DOHH2 (cell line): ENCODE results near the gene EVC.

Experiments
- H3F3A ChIP-seq: fragments of 200-600 bp; sonication (generic), shearing (Covaris generic); 2 replicates; pipeline ENCODE4 v1.6.0; 2016; ENCODE audit warnings: antibody characterized with exemption, mild to moderate bottlenecking; ENCODE audit not compliant: control insufficient read depth, insufficient read depth
- H3K27ac ChIP-seq: fragments of 200-600 bp; sonication (generic); 2 replicates; pipeline ENCODE4 v1.5.1; 2014; ENCODE audit warnings: low read depth, mild to moderate bottlenecking, low read length, moderate library complexity
- H3K27me3 ChIP-seq: fragments of 200-600 bp; sonication (generic); 2 replicates; pipeline ENCODE4 v1.6.1; 2014; ENCODE audit warnings: mild to moderate bottlenecking, low read length, mixed read lengths; ENCODE audit not compliant: control insufficient read depth
- H3K36me3 ChIP-seq: fragments of 200-600 bp; sonication (generic); 2 replicates; pipeline ENCODE4 v1.6.1; 2014; ENCODE audit warnings: mild to moderate bottlenecking, low read length, moderate library complexity, mixed read lengths; ENCODE audit not compliant: control insufficient read depth
- H3K4me1 ChIP-seq: fragments of 200-600 bp; sonication (generic); 2 replicates; pipeline ENCODE4 v1.6.1; 2014; ENCODE audit warnings: mild to moderate bottlenecking, low read length, mixed read lengths; ENCODE audit not compliant: control insufficient read depth
- H3K4me2 ChIP-seq: fragments of 200-600 bp; sonication (generic); 2 replicates; pipeline ENCODE4 v1.6.0; 2014; ENCODE audit warnings: mild to moderate bottlenecking, low read length, moderate library complexity
- H3K4me3 ChIP-seq: fragments of 200-600 bp; sonication (generic); 2 replicates; pipeline ENCODE4 v1.5.1; 2014; ENCODE audit warnings: mild to moderate bottlenecking, low read length, mixed read lengths
- H3K79me2 ChIP-seq: fragments of 200-600 bp; sonication (generic); 2 replicates; pipeline ENCODE4 v1.6.1; 2014; ENCODE audit warnings: mild to moderate bottlenecking, low read length, mixed read lengths; ENCODE audit not compliant: control insufficient read depth
- H3K9me2 ChIP-seq: fragments of 200-600 bp; sonication (generic); replicated peaks from 2 replicates; pipeline ENCODE4 v1.6.1; 2014; ENCODE audit warnings: mild to moderate bottlenecking, low read length, mixed read lengths; ENCODE audit not compliant: control insufficient read depth
- H3K9me3 ChIP-seq: fragments of 200-600 bp; sonication (generic); 2 replicates; pipeline ENCODE4 v1.6.1; 2014; ENCODE audit warnings: antibody characterized with exemption, low read length, mixed read lengths; ENCODE audit not compliant: control insufficient read depth, insufficient read depth
- H4K20me1 ChIP-seq: fragments of 200-600 bp; sonication (generic); 2 replicates; pipeline ENCODE4 v1.6.0; 2014; ENCODE audit warnings: low read depth, mild to moderate bottlenecking, antibody characterized with exemption, low read length, moderate library complexity; ENCODE audit not compliant: control insufficient read depth, insufficient read depth
- EZH2phosphoT487 ChIP-seq: fragments of 200-600 bp; sonication (generic); IDR thresholded peaks from 2 replicates; pipeline ENCODE4 v1.6.1; 2017; ENCODE audit warnings: borderline replicate concordance, mild to moderate bottlenecking, antibody characterized with exemption, low read length, moderate library complexity, mixed read lengths
- TF ChIP-seq, protein P1 (sequence below): fragments of 200-600 bp; sonication (generic); IDR thresholded peaks from one replicate; pipeline ENCODE4 v1.5.1; 2014; ENCODE audit warnings: antibody characterized with exemption, mild to moderate bottlenecking, low read depth, low read length; ENCODE audit not compliant: poor library complexity, severe bottlenecking

The EVC gene

DNA sequence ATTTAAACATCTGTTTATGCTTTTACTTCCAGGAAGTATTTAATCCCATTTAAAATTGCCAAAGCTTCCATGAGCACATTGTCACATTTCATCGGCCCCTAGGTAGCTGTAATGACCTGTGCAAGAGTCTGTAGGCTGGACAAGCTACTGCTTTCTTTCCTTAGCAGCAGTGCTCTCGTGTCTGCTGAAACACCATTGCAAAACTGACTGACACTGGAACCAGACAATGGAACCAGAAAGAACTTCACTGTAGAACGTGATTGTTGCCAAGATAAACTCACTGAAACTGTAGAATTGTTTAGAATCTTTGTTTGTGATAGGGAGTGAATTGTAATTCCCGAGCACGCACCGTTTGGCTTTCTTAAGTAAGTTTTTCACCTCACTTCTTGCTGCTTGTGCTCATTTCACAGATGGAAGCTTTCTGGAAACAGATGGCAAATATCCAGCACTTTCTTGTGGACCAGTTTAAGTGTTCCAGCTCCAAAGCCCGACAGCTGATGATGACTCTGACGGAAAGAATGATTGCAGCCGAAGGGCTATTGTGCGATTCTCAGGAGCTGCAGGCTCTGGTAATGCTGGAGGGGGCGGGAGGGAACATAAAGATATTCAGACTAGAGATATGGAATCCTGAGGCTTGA is 36.9 kb downstream of the EVC start:
- Histone ChIP-seq H3K79me2 (no peaks in the 10 kb centered on the region), H3K9me3 (no peaks in the 10 kb centered on the region), H3K36me3 (no peaks in the 10 kb centered on the region), H3F3A (no peaks in the 10 kb centered on the region), H3K4me2 (no peak overlapping the region), H3K9me2 (no peaks in the 10 kb centered on the region; the same call in 1 of the 2 replicates), H3K27me3 (no peaks in the 10 kb centered on the region), H4K20me1 (no peaks in the 10 kb centered on the region), H3K4me3 (no peak overlapping the region), H3K27ac (no peak overlapping the region), H3K4me1 (no peaks in the 10 kb centered on the region)
- TF ChIP-seq EZH2phosphoT487: no peak
- TF ChIP-seq, protein P1, sequence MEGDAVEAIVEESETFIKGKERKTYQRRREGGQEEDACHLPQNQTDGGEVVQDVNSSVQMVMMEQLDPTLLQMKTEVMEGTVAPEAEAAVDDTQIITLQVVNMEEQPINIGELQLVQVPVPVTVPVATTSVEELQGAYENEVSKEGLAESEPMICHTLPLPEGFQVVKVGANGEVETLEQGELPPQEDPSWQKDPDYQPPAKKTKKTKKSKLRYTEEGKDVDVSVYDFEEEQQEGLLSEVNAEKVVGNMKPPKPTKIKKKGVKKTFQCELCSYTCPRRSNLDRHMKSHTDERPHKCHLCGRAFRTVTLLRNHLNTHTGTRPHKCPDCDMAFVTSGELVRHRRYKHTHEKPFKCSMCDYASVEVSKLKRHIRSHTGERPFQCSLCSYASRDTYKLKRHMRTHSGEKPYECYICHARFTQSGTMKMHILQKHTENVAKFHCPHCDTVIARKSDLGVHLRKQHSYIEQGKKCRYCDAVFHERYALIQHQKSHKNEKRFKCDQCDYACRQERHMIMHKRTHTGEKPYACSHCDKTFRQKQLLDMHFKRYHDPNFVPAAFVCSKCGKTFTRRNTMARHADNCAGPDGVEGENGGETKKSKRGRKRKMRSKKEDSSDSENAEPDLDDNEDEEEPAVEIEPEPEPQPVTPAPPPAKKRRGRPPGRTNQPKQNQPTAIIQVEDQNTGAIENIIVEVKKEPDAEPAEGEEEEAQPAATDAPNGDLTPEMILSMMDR: no peak

DNA sequence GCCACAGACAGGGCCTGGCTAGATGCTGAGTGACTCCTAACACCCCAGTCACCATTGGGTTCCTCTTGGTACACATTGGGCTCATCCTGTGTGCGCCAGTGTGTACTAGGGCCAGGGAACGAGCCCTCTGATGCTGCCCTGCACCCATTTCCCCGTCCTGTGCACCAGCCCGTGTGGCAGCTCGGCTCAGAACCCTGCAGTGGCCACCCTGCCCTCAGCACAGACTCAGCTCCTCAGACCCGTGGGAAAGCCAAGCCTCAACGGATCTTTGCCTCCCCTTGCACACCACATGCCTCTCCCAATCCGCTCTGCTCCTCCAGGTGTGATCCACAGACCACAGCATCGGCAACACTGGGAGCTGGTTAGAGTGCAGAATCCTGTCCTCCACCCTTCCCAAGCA is 38.6 kb downstream of the EVC start:
- no peak for TF ChIP-seq EZH2phosphoT487
- TF ChIP-seq, protein P1: no peak
- no peaks in the 10 kb centered on the region for H3K79me2 ChIP-seq
- H3K27me3 ChIP-seq: no peaks in the 10 kb centered on the region
- H3K9me3 ChIP-seq: no peaks in the 10 kb centered on the region
- H3K9me2 ChIP-seq: no peaks in the 10 kb centered on the region
- no peak overlapping the region for H3K27ac ChIP-seq
- no peaks in the 10 kb centered on the region for H3K36me3 ChIP-seq
- no peaks in the 10 kb centered on the region for H3F3A ChIP-seq
- H3K4me2 ChIP-seq: no peak overlapping the region
- H4K20me1 ChIP-seq: no peaks in the 10 kb centered on the region
- H3K4me3 ChIP-seq: no peak overlapping the region
- H3K4me1 ChIP-seq: no peaks in the 10 kb centered on the region

DNA sequence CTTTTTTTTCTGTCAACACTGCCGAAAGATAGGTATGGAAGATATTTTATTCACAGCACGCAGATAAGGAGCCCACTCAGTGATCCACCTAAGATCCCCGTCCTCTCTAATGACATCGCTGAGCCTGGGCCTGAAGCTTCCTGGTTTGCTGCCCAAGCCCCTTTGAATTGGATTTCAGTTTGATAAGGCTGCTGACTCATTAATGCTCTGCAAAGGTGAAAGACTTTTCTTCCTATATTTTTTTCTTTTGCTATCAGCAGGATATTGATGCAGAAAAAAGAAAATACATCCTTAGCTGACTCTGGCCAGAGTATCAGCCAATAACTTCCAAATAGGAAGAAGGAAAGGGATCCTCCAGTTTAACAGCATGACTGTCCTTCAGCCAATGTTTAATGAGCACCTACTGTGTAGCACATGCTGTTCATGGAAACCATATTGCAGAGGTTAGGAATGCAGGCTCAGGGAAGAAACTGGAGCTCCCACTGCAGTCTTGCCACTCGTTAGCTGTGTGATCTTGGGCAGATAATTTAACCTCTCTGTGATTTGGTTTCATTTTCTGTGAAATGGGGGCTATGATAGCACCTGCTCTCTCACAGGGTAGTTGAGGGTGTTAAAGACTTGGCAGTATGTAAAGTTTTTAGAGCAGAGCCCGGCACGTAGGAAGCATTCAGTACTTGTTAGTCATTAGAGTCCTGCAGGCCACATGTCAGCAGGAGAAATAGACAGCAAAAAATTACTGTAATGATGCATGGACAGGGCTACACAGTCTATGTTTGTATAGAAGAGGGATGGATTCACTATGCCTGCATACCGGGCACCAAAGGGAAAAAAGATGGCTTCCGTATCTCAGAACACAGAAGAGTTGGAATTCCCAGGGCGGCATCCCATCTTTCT is 39.3 kb downstream of the EVC start:
- Histone ChIP-seq H4K20me1 (no peaks in the 10 kb centered on the region), H3K9me3 (no peaks in the 10 kb centered on the region), H3F3A (no peaks in the 10 kb centered on the region), H3K4me1 (no peaks in the 10 kb centered on the region), H3K4me3 (no peak overlapping the region), H3K27me3 (no peaks in the 10 kb centered on the region), H3K9me2 (no peaks in the 10 kb centered on the region), H3K36me3 (no peaks in the 10 kb centered on the region), H3K79me2 (no peaks in the 10 kb centered on the region), H3K4me2 (no peak overlapping the region), H3K27ac (no peak overlapping the region)
- TF ChIP-seq EZH2phosphoT487: no peak
- TF ChIP-seq, protein P1: no peak
